ENCODE results near the gene ADD2.
"Not testable (repeated sequence)": the region's sequence is repeated elsewhere in the genome, so short reads cannot be mapped to it uniquely, and the experiment has no call there.

ADD2 gene

GRCh38 chr2:70632388-70632787 is 135.6 kb downstream of the ADD2 start:
- no peak for DNase-seq

GRCh38 chr2:70630761-70631160 is 137.2 kb downstream of the ADD2 start:
- DNase-seq = no peak

GRCh38 chr2:70627211-70627898 is 140.6 kb downstream of the ADD2 start:
- no peak for DNase-seq

- DNase-seq = no peak
These were observed 141.6 kb downstream of the ADD2 start for GRCh38 chr2:70626254-70626990.

GRCh38 chr2:70621536-70621935 is 146.5 kb downstream of the ADD2 start:
- not testable (repeated sequence) for DNase-seq

- DNase-seq = no peak
These were observed 148.0 kb downstream of the ADD2 start for GRCh38 chr2:70620020-70620419.

GRCh38 chr2:70619167-70619566 is 148.8 kb downstream of the ADD2 start:
- no peak for DNase-seq

GRCh38 chr2:70616168-70616694 is 151.8 kb downstream of the ADD2 start:
- DNase-seq = no peak

GRCh38 chr2:70615222-70615621 is 152.8 kb downstream of the ADD2 start:
- no peak for DNase-seq

- no peak for DNase-seq
These were observed 154.5 kb downstream of the ADD2 start for GRCh38 chr2:70613521-70613920.

GRCh38 chr2:70612574-70612973 is 155.4 kb downstream of the ADD2 start:
- DNase-seq = no peak

- no peak for DNase-seq
These were observed 159.6 kb downstream of the ADD2 start for GRCh38 chr2:70608373-70608772.

- no peak for DNase-seq
These were observed 160.9 kb downstream of the ADD2 start for GRCh38 chr2:70607121-70607561.

Measured in activated CD4-positive, CD25-positive, alpha-beta regulatory T cell (primary cell).